Activated T-helper 1 cell treated with anti-CD3 and anti-CD28 coated beads, Interleukin-2, amount 50 U/mL, for 16 hours (primary cell): ENCODE measurements around the gene PIGN.

Source experiments
- DNase-seq, 2 donors: peaks; one replicate each; pipeline ENCODE4 v3.0.0-alpha.2; 2020; ENCODE audit warnings: low read depth in 1 of 2, low spot score in 1 of 2

The PIGN gene

GRCh38 chr18:62186774-62187542 lies at the start of gene PIGN, which contains the start of gene RELCH:
TSS of gene PIGN (minus strand) at chr18:62187056. CDS start at chr18:62161353, 25,703 bp downstream.
TSS of gene RELCH (plus strand) at chr18:62187255. CDS start at chr18:62187506, 251 bp downstream.
- peak; percentile 84 to 90 for DNase-seq

GRCh38 chr18:62236252-62236651 lies 49.4 kb upstream of the PIGN start:
- DNase-seq = no peak

GRCh38 chr18:62226047-62226446 lies 39.2 kb upstream of the PIGN start:
- DNase-seq = no peak

DNA sequence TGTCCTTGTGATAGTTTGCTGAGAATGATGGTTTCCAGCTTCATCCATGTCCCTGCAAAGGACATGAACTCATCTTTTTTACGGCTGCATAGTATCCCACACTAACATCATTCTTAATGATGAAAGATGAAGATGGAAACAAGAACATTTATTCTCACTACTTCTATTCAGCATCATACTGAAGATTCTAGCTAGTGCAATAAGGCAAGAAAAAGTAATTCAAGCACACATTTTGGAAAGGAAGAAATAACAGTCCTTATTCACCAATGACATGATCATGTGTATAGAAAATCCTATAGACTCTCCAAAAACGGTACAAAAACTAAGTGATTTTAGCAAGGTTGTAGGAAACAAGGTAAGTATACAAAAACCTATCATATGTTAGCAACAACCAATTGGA lies 37.4 kb upstream of the PIGN start:
- no peak for DNase-seq

DNA sequence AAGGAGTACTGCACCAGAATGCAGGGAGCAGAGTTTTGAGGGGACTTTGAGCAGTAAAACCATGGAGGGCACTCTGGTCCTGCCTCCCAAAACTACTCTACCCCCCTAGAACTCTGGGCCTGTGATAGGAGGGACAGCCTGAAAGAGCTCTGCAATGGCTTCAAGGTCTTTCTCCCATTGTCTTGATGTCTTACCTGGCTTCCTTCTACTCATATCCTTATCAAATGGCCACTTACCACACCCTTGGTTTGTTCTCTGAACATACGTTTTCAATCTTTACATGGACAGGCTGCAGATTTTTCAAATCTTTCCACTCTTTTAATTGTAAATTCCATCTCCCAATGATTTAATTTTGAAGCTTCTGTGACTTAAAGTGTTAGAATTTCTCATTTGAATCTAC lies 27.9 kb upstream of the PIGN start:
- DNase-seq = no peak

DNA sequence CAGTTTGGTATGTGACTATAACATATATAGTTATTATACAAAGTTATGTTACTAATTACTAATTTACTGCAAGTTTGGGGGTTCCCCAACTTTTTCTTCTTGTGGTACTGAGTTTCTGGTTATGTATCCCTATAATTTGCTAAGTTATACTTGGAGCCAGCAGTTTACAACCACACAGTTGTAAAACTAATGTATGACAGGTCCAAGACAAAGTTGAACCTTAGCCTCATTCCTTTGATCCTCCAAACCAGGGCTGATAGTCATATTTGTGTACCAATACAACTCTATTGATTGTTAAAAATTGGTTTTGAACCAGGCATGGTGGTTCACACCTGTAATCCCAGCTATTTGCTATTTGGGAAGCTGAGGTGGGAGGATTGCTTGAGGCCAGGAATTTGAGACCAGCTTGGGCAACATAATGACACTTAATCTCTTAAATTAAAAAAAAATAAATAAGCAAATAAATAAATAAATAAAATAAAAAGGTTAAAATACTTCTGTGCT lies 24.5 kb upstream of the PIGN start:
- no peak for DNase-seq

DNA sequence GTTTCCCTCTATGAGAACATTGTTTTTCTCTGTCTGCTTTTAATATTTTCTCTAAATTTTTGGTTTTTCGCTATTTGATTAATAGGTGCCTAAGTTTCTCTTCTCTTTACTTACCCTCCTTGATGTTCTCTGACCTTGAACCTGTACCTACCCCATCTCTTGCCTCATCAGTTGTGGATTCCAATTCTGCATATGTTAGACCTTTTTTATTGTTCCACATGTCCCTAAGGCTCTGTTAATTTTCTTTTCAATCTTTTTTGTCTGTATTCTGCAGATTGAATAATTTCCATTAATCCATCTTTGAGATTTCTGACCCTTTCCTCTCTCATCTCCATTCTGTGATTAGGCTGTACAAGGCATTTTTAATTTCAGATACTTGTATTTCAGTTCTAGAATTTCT lies 23.3 kb upstream of the PIGN start:
- no peak for DNase-seq

GRCh38 chr18:62209046-62209445 lies 22.2 kb upstream of the PIGN start:
- no peak for DNase-seq

GRCh38 chr18:62206593-62206992 lies 19.7 kb upstream of the PIGN start:
- no peak for DNase-seq

GRCh38 chr18:62205824-62206223 lies 19.0 kb upstream of the PIGN start:
- DNase-seq = no peak

DNA sequence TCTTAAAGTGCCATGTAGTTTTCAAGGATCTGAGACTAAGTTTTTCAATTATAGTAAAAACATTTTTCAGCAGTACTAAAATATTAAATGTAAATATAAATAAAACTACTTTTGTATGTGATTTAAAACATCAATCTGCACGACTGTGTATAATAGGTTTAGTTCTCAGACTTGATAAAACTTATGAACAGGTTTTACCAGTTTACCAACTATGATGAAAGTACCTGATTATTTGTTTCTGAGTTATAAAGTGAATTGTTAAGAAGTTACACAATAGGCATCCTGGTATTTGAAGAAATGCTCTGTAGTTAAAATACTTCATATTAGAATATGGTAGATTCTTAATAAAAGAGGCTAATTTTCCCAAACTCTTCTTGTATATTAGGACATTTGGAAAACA lies 15.0 kb upstream of the PIGN start:
- no peak for DNase-seq

DNA sequence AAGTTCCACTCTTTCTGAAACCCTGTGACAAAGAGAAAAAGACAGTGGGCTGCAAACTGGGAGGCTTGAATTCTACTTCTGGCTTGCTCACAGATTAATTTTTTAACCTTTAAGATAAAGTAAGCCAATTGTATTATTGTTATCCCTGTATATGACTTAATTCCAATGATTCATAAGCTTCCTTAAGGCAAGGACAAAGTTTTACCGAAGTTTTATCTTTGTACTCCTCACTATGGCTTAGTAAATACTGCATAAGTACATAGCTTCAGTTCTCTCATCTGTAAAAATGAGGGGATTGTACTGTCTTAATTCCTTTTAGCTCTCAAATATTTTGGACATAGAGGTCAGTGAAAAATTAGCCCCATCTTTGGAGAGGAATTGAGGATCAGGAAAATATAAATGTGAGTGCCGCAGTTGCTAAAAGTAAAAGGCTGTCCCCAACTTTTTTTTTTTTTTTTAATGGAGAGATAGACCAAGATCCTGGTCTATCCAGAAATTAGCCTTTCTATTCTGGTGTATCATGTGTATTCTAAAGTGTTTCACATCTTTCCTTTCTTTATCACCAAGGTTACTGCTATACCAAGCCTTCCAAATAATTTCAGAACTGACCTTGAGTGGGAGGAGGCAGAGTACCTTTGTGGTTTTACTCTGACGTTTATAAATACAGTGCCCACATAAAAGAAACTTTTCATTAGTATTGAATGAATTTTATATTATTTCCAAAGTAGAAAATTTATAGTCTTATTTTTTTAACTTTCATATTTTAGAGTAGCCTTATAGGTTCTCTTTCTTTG lies 13.5 kb upstream of the PIGN start:
- no peak for DNase-seq

GRCh38 chr18:62199629-62200028 lies 12.8 kb upstream of the PIGN start:
- no peak for DNase-seq

- no peak for DNase-seq
These were observed 11.4 kb upstream of the PIGN start for GRCh38 chr18:62198259-62198658.

DNA sequence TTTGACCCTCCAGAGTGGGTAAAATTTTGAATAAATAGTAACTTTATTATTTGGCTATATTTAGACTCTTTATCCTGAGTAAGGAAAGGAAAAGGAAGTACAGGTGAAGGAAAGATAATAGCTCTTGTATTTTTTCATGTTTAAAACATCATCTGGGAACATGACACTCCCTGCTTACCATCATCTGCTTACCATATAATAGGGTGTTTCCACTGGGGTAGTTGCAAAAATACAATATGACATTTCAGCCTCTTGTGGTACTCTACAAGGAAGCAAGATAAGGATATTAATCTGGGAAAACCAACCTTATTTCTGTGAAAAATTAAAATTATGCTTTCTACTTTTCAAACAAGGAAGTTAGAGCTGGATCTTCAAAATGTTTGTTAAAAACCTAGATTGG lies 10.1 kb upstream of the PIGN start:
- no peak for DNase-seq

GRCh38 chr18:62196079-62196478 lies 9.2 kb upstream of the PIGN start:
- no peak for DNase-seq

- DNase-seq = no peak
These were observed 2.4 kb upstream of the PIGN start for GRCh38 chr18:62189208-62189607.

DNA sequence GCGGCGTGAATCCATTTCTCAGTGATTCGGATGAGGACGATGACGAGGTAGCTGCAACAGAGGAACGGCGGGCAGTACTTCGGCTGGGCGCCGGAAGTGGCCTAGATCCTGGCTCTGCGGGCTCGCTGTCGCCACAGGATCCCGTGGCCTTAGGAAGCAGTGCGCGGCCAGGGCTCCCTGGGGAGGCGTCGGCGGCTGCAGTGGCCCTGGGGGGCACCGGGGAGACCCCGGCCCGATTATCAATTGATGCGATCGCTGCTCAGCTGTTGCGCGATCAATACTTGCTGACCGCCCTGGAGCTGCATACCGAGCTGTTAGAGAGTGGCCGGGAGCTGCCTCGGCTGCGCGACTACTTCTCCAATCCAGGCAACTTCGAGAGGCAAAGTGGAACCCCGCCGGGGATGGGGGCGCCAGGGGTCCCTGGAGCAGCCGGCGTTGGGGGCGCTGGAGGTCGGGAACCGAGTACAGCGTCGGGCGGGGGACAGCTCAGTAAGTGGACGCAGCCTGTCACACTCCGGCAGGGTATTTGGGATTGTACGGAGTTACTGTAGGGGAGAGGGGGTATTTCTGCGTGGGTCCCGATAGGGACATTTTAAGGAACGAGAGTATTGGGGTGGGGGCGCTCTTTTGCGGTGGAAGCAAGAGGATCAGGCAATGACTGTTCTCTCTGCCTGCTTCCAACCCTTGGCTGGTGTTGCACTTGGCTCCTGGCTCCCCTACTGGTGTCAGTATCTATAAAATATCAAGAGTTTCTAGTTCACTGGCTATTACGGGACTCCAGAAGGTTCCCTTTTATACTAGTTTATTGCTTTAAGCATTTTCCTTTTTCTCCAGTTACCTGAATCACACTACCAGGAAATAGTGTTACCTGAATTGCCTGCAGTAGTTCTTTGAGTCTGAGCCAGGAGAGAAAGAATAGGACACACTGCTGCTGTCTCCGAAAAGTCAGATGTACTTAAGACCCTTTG lies 971 bp upstream of the PIGN start:
- DNase-seq = peak in 1 of 2 donors; percentile 4

GRCh38 chr18:62186499-62186773 lies 420 bp downstream of the PIGN start:
- DNase-seq = no peak

DNA sequence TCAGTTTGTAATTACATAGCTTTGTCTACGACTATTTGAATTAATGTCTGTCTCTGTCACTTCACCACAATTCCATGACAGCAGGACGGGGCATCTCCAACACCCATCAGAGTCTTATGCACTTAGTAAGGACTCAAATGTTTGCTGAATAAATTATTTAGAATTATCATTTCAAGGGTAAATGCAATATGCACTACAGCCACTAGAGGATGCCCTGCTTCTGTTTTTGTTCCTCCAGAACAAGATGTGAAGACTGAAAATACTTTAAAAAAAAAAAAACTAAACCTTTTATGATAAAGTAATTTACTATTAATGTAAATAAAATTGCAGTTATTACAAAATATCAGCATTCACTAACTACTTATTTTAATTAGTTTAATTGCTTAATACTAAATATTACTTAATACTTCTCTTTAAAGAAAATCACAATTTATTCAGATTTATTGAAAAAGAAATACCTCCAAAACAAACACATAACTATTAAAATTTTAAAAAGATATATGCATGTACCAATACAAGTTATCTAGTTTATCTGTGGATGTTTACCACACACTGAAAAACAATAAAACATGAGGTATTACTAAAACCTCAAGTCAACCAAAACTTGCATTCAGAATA lies 3.2 kb downstream of the PIGN start:
- DNase-seq = peak in 1 of 2 donors; percentile 4

GRCh38 chr18:62182220-62182619 lies 4.6 kb downstream of the PIGN start:
- no peak for DNase-seq
